Germinal center (tissue), 1 donor: Measurements from ENCODE around the gene DPCD.

ENCODE experiments used
- DNase-seq: peaks from one replicate; pipeline ENCODE4 v3.0.0; 2012; ENCODE audit warnings: mixed read lengths, low spot score

Gene DPCD

DNA sequence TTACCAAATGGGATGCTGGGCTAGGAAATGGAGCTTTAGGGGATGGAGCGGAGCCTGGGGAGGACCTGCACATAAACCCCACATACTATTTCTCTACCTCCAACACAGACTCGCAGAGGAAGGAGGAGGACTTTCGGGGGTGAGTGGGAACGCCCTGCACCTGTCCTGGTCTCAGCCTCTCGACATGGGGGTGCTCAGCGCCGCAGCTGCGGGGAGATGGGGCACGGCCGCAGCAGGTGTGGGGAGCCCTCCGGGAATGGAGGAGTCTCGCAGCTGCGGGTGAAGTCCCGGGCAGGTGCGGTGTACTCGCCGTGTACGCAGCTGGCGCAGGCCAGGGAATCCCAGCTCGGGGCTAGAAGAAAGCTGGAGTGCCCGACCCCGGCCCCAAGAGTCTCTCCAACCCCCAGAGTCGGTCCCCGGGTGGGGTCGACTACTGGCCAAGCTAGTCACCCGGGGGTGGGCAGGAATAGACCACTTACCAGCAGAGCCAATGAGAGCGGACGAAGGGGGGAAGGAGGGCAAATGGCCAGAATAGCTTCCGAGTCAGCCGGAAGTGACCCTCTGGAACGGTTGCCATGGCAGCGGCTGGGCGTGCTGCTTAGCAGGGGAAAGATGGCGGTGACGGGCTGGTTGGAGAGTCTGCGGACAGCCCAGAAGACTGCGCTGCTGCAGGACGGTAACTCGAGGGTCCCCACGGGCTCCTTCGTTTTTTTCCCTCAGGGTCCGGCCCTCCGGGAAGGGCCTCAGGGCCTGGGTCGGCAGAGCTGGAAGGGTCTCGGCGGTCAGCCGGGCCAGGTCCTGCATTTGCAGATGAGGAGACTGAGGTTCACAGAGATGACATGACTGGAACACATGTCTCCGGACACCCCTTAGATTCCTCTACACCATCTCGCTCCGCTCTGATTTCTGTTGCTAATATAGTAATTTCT, at the start of gene DPCD, which contains the start of gene POLL:
TSS of gene DPCD (plus strand) at position 597 of the 929 bp plus-strand sequence. CDS start at position 613, 16 bp downstream.
TSS of gene POLL (minus strand) at position 533 of the 929 bp plus-strand sequence. CDS start 897 bp downstream, outside the sequence.
- DNase-seq = peak; percentile 91

DNA sequence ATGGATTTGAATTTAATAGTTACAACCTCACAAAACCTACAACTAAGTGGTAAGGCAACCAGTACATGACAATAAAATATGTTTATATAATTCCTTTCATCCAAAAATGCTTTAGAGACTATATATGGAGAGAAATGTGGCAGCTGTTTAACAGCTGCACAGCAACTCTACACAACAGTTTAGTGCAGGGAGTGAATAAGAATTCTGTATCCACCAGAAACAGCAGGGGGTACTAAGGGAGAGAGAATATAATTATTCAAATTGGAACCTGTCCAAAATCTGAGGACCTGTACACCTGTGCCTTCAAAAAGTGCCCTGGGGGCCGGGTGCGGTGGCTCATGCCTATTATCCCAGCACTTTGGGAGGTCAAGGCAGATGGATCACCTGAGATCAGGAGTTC, 49.7 kb upstream of the DPCD start:
- no peak for DNase-seq

DNA sequence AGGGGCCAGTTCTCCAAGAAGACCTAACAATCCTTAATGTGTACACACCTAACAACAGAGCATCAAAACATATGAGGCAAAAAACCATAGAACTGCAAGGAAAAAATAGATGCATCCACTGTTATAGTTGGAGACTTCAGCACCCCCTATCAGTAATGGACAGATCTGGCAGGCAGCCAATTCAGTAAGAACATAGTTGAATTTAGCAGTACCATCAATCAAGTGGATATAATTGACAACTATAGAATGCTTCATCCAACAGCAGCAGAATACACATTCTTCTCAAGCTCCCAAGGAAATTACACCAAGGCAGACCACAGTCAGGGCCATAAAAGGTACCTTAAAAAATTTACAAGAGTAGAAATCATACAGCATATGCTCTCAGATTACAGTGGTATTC, 42.2 kb upstream of the DPCD start:
- no peak for DNase-seq

DNA sequence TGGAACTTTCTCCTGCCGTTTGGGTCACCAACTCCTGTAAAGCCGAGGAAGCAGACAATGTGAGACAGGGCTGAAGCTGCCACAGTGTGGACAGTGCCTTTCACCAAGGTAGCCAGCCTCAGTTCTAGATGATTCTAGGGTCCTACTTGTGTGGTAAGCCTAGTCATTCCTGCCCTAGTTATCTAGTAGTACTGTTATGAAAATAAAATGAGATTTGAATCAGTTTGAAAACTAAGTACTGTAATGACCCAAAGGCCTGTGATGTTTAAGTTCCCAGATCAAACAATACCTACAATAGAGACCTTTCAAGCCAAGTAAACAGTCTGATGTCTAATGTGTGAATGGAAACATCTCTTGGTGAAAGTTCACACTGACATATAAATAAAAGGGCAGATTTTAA, 37.2 kb upstream of the DPCD start:
- no peak for DNase-seq

GRCh38 chr10:101552442-101552841, 35.7 kb upstream of the DPCD start:
- no peak for DNase-seq

GRCh38 chr10:101557541-101557940, 30.6 kb upstream of the DPCD start:
- DNase-seq = no peak

- DNase-seq = no peak
These were observed 29.9 kb upstream of the DPCD start for GRCh38 chr10:101558204-101558603.

DNA sequence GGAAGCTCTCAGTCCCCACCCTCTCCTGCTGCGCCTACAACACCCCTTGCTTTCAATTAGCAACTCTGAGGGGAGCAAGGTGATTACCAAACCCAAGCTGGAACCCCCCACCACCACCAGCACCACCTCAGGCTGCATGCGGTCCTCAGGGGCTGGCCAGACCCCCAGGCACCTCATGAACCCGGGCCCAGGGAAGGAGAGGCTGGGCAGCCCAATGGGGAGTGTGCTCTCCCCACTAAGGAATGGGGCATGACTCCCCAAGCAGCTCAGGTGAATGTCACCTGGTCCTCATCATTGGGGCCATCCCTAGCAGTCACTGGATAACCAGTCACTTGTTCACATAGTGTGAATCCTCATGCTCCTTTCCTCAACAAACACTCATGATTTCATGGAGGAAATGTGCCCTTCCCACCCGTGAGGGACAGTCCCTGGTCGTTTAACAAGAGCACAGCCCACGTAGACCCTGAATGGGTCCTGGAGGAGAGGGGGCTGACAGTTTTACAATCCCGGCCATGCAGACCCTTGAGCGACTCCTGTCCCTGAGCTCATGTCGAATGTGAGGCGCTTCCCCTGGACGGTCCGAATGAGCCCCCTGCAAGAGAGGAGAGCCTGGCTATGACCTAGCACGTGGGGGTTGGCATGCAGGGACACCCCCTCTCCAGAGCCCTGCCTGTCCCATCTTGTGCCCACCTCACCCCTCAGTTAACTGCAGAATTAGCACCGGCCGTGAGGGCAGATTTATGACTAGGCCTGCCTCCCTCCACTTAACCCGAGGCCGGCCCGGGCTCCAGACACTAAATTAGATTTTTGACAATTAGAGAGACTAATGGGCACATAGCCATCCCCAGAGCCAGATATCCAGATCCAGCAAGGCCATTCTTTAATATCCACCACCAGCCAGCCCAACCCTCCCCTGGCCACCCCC, 29.2 kb upstream of the DPCD start:
- DNase-seq = no peak

- no peak for DNase-seq
These were observed 28.4 kb upstream of the DPCD start for GRCh38 chr10:101559596-101560297.

GRCh38 chr10:101560298-101561067, 27.6 kb upstream of the DPCD start:
- DNase-seq = no peak

DNA sequence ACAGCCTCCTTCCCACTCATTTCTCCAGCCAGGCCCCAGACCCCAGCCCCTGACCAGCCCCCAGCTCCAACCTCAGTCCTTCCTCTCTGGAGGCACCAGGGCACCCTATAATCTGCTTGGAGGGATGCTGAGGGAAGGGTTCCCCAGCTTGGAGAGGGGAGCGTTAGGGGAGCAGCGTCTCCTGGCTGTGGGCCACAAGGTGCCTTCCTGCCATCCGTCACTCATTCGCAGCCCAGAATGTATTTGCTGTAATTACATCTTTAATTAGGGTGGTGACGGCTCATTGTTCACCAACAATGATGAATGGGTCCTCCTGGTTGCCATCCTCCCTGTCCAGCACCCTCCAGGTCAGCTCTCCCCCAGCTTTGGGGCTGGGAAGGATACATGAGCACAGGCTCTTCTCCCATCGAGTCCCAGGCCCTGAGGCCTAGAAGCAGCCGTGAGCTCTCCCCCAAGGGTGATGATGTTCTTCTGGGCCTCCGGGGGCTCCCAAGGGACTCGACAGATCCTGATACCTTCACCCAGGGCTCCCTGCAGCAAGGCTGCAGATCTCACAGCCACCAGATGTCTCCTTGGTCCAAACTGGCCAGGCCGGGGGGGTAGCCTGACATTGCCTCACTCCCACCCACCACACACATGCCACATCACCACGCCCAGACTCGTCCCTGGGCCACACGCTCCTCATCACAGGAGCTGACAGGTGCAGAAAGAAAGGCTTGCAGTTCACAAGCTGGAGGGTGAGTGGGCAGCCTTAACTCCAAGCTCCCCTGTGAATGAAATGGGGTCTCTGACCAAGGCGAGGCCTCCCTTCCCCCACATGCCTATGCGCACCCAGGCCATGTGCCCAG, 26.8 kb upstream of the DPCD start:
- no peak for DNase-seq

GRCh38 chr10:101562231-101562630, 25.9 kb upstream of the DPCD start:
- DNase-seq = no peak

DNA sequence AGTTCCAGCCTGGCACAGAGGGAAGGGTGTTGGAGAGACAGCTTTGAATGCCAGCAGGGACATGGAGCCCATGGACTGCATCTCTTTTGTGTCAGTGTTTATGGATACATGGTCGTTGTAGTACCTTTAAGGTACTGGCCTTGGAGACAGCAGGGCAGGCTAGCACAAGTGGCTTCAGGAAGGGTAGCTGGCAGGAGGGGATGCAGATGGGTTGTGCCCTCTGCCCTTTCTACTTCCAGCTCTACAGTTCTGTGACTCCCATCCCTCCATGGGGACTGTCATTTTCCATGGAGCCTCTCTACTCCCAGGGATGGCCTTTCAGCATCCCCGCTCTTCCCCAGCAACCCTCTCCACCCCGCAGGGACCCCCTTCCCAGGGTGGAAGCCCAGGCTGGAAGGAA, 25.1 kb upstream of the DPCD start:
- no peak for DNase-seq

DNA sequence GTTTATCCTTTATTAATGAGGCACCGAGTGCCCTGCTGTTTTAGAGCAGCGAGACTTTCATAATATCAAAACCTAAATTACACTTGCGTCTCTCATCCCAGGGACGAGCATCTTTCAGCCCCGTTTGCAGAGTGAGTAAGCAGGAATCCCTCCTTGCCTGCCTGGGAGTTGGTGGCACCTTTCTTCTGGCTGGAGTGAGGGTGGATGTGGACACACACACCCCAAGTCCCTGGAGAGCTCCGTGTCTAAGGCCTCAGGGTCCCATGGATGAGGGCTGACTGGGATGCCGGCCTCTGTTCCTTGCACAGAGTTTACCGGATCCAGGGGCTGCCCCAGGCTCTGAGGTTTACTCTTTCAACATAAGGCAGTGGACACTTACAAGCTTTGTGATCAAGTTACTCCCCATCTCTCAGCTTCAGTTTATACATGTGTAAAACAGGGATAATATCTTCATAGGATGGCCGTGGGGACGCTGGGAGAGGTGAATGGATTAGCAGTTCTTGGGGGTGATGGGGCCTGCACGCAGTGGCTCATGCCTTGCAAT, 24.6 kb upstream of the DPCD start:
- no peak for DNase-seq

GRCh38 chr10:101564490-101564991, 23.6 kb upstream of the DPCD start:
- no peak for DNase-seq

GRCh38 chr10:101565370-101565900, 22.7 kb upstream of the DPCD start:
- no peak for DNase-seq

GRCh38 chr10:101565936-101566332, 22.2 kb upstream of the DPCD start:
- no peak for DNase-seq

DNA sequence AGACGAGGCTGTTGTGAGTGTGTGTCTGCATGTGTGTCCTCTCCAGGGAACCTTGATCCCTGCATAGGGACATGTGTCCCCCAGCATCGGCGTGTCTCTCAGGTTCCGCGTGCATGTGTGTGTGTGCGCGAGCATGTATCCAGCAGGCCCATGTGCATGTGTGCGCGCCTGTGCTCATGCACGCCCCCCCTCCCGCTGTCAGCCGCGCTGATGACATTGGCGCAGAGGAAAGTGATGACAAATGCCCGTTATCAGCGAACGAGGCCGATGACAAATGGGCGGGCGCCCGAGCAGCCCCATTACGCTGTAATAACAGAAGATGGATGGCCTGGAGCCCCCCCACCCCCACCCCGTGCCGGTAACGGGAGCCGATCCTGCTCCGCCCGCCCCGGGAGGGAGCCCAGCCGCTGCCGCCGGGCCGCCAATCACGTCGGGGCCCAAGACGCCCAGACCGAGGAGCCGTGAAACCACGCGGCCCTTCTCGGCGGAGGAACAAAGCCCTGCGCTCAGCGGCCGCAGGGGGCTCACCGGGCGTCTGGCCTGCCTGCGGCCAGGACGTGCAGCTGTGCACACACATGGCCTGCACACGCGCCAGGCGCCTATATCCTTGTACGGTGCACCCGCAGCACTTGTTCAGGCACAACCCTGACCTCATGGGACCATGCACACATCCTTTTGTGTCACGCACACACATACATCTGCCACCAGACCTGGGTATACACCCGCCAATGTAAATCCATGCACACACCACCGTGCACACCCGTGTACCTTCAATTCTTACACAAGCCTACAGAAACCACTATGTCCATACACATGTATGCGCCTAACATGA, 21.6 kb upstream of the DPCD start:
- peak; percentile 39 for DNase-seq
